OCI-LY1 (cell line): ENCODE measurements around the gene COA8.

Experiments used
- CTCF ChIP-seq: fragments of 200-600 bp; sonication (generic), shearing (Covaris generic); IDR thresholded peaks from 2 replicates; pipeline ENCODE4 v1.5.1; 2017; ENCODE audit warnings: mild to moderate bottlenecking, antibody characterized with exemption, low read length, moderate library complexity, mixed read lengths
- EZH2 ChIP-seq: fragments of 200-600 bp; sonication (generic), shearing (Covaris generic); IDR thresholded peaks from 2 replicates; pipeline ENCODE4 v1.8.0; 2017; ENCODE audit warnings: borderline replicate concordance, mixed run types, mild to moderate bottlenecking, antibody characterized with exemption, low read length, moderate library complexity, mixed read lengths

- TF ChIP-seq CTCF (no peak), EZH2 (no peak)
These were observed 63.5 kb downstream of the COA8 start for GRCh38 chr14:103626146-103626850.
